HepG2 (cell line): ENCODE data around the gene ZNF217. TPM values are rescaled to one million over a fixed set of nuclear protein-coding genes. Genes with fewer than 3 reads are reported as not detected.

Source experiments
- ARNT ChIP-seq: fragments of 450-650 bp; IDR thresholded peaks from 2 replicates; pipeline ENCODE4 v1.6.1; 2017
- ATAD3A ChIP-seq: sonication (generic); formaldehyde crosslinking; IDR thresholded peaks from 2 replicates; pipeline ENCODE4 v1.4.0; 2020; ENCODE audit warnings: missing genetic modification reagents
- ATF1 ChIP-seq: IDR thresholded peaks from 2 replicates; pipeline ENCODE4 v1.6.1; 2016; ENCODE audit warnings: mild to moderate bottlenecking, control low read depth
- ESRRA ChIP-seq: sonication (generic); formaldehyde crosslinking; IDR thresholded peaks from 2 replicates; pipeline ENCODE4 v1.5.1; 2020; ENCODE audit warnings: mild to moderate bottlenecking, low read depth, missing genetic modification reagents
- FOXK2 ChIP-seq: fragments of 450-650 bp; IDR thresholded peaks from 2 replicates; pipeline ENCODE4 v1.6.1; 2016
- HOXD1 ChIP-seq: sonication (generic); formaldehyde crosslinking; IDR thresholded peaks from 2 replicates; pipeline ENCODE4 v1.5.0; 2020; ENCODE audit warnings: missing genetic modification reagents
- MED8 ChIP-seq: sonication (generic); formaldehyde crosslinking; IDR thresholded peaks from 2 replicates; pipeline ENCODE4 v1.8.1; 2023; ENCODE audit warnings: mild to moderate bottlenecking, missing genetic modification reagents; ENCODE audit not compliant: insufficient replicate concordance
- POLR2A ChIP-seq, 2 experiments: IDR thresholded peaks; 2 replicates each; pipeline ENCODE4 v1.6.1; 2011; ENCODE audit warnings: low read depth in 2 of 2, low read length in 2 of 2, mild to moderate bottlenecking in 1 of 2, moderate library complexity in 1 of 2; ENCODE audit not compliant: insufficient read depth in 1 of 2
- POLR2G ChIP-seq: fragments of 200-400 bp; formaldehyde crosslinking; IDR thresholded peaks from 2 replicates; pipeline ENCODE4 v1.6.1; 2018; ENCODE audit warnings: mild to moderate bottlenecking, low read depth, low read length, moderate library complexity
- ZNF282 ChIP-seq: fragments of 450-650 bp; IDR thresholded peaks from 2 replicates; pipeline ENCODE4 v1.6.1; 2018; ENCODE audit not compliant: partially characterized antibody
- ZNF431 ChIP-seq: sonication (generic); formaldehyde crosslinking; IDR thresholded peaks from 2 replicates; pipeline ENCODE4 v1.9.0; 2022; ENCODE audit warnings: missing genetic modification reagents, low read depth, mild to moderate bottlenecking, borderline replicate concordance
- ZNF44 ChIP-seq: sonication (generic); formaldehyde crosslinking; IDR thresholded peaks from 2 replicates; pipeline ENCODE4 v1.5.1; 2020; ENCODE audit warnings: mild to moderate bottlenecking, missing genetic modification reagents
- ZNF484 ChIP-seq: sonication (generic); formaldehyde crosslinking; IDR thresholded peaks from 2 replicates; pipeline ENCODE4 v1.5.1; 2020; ENCODE audit warnings: mild to moderate bottlenecking, low read depth, missing genetic modification reagents, borderline replicate concordance
- ZNF496 ChIP-seq: sonication (generic); formaldehyde crosslinking; IDR thresholded peaks from 2 replicates; pipeline ENCODE4 v1.8.1; 2023; ENCODE audit warnings: mild to moderate bottlenecking, moderate library complexity, missing genetic modification reagents; ENCODE audit not compliant: insufficient replicate concordance
- polyA plus RNA-seq, 8 experiments: library from polyadenylated mRNA; depleted of rRNA in 3 of 8; stranded (reverse) in 7 of 8; unstranded in 1 of 8; fragments of >200 nt; fragmentation: Illumina TruSeq in 4 of 8; extraction: Trizol in 4 of 8; gene quantifications; 2 replicates each; pipeline versions ENCODE4 v1.2.1 to v1.2.3, GENCODE V29; 2011 to 2016; ENCODE audit warnings: low read depth in 4 of 8, missing spikeins in 1 of 8, mixed read lengths in 1 of 8; ENCODE audit not compliant: insufficient read depth in 1 of 8
- total RNA-seq, 5 experiments: library from RNA; depleted of rRNA; stranded (reverse); fragments of >200 nt; fragmentation: Illumina TruSeq; extraction: Trizol; gene quantifications; 2 replicates each; pipeline ENCODE4 v1.2.3, GENCODE V29; 2016; ENCODE audit warnings: low read depth in 1 of 5
- TF ChIP-seq, protein P1 (sequence below): sonication (generic); formaldehyde crosslinking; IDR thresholded peaks from 2 replicates; pipeline ENCODE4 v1.4.0; 2020; ENCODE audit warnings: missing genetic modification reagents
- TF ChIP-seq, protein P2 (sequence below): sonication (generic); formaldehyde crosslinking; IDR thresholded peaks from 2 replicates; pipeline ENCODE4 v1.4.0; 2020; ENCODE audit warnings: low read depth, missing genetic modification reagents
- TF ChIP-seq, protein P3 (sequence below): sonication (generic); formaldehyde crosslinking; IDR thresholded peaks from 2 replicates; pipeline ENCODE4 v1.5.1; 2020; ENCODE audit warnings: mild to moderate bottlenecking, missing genetic modification reagents, moderate library complexity

Gene ZNF217
- total and polyA plus RNA-seq, 2 of the 13 experiments (the other 11 are each of a cell fraction or from before 2014, with no cell fraction given): 22.3 to 29.8 TPM

DNA sequence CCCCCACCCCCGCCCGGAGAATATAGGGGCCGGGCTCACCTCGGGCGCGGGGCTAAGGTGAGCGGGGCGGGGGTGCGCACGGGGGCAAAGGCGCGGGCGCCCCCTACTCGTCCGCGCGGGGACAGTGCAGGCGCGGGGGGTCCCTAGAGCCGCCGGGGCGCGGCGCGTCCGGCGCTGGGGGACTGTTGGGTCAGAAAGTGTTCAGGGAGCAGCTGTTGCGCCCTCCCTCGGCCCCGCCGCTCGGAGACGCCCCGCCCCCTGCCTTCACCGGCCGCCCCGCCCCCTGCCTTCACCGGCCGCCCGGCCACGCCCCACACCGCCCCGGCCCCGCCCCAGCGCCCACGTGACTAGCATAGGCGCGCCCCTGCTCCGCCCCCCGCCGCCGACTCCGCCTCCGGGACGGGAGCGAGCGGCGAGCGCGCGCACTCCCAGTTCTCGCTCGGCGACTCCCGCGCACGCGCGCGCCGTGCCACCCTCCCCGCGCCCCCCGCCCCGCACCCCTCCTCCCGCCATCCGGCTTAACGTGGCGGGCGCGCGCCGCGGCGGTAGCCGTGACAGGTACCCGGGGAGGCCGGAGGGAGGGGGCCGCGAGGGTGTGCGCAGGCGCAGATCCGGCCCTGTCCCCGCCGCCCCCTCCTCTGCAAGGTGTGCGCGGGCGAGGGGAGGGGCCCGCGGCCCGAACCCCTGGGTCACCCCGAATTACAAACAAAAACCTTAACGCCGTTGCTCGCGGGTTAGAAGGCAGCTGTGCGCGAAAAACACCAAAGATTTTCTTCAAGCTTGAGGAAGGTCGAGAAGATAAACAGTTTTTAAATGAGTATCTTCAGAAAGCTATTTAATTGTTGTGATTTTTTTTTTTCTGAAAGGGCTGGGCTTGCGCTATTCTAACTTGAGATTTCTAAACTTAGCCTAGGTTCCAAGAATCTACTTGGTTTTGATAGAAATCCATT, 704 bp upstream of the ZNF217 start (continued):
- TF ChIP-seq, protein P1, sequence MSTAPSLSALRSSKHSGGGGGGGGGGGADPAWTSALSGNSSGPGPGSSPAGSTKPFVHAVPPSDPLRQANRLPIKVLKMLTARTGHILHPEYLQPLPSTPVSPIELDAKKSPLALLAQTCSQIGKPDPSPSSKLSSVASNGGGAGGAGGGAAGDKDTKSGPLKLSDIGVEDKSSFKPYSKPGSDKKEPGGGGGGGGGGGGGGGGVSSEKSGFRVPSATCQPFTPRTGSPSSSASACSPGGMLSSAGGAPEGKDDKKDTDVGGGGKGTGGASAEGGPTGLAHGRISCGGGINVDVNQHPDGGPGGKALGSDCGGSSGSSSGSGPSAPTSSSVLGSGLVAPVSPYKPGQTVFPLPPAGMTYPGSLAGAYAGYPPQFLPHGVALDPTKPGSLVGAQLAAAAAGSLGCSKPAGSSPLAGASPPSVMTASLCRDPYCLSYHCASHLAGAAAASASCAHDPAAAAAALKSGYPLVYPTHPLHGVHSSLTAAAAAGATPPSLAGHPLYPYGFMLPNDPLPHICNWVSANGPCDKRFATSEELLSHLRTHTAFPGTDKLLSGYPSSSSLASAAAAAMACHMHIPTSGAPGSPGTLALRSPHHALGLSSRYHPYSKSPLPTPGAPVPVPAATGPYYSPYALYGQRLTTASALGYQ (CRISPR knock-in tag): no peak; the same call in 1 of the 2 replicates
- TF ChIP-seq POLR2G: peak; percentile 84
- TF ChIP-seq ZNF44 (CRISPR knock-in tag): peak; percentile 43; the same call in 1 of the 2 replicates
- no peak for TF ChIP-seq ZNF484 (CRISPR knock-in tag)
- TF ChIP-seq ARNT: no peak
- peak; percentile 40; the same call in 1 of the 2 replicates for TF ChIP-seq ESRRA (CRISPR knock-in tag)
- TF ChIP-seq POLR2A (IDR thresholded peaks at IDR 0.05; ENCODE audit: insufficient read depth in 1 of 2, low read depth in 2 of 2, low read length in 2 of 2): peak; percentile 52 to 60
- no peak for TF ChIP-seq ATF1 (CRISPR knock-in tag)
- TF ChIP-seq, protein P2, sequence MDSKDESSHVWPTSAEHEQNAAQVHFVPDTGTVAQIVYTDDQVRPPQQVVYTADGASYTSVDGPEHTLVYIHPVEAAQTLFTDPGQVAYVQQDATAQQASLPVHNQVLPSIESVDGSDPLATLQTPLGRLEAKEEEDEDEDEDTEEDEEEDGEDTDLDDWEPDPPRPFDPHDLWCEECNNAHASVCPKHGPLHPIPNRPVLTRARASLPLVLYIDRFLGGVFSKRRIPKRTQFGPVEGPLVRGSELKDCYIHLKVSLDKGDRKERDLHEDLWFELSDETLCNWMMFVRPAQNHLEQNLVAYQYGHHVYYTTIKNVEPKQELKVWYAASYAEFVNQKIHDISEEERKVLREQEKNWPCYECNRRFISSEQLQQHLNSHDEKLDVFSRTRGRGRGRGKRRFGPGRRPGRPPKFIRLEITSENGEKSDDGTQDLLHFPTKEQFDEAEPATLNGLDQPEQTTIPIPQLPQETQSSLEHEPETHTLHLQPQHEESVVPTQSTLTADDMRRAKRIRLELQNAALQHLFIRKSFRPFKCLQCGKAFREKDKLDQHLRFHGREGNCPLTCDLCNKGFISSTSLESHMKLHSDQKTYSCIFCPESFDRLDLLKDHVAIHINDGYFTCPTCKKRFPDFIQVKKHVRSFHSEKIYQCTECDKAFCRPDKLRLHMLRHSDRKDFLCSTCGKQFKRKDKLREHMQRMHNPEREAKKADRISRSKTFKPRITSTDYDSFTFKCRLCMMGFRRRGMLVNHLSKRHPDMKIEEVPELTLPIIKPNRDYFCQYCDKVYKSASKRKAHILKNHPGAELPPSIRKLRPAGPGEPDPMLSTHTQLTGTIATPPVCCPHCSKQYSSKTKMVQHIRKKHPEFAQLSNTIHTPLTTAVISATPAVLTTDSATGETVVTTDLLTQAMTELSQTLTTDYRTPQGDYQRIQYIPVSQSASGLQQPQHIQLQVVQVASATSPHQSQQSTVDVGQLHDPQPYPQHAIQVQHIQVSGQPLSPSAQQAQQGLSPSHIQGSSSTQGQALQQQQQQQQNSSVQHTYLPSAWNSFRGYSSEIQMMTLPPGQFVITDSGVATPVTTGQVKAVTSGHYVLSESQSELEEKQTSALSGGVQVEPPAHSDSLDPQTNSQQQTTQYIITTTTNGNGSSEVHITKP (CRISPR knock-in tag): no peak
- 0 out of 2 replicates have a peak, but pooled peaks have one; percentile 45 for TF ChIP-seq HOXD1 (CRISPR knock-in tag)
- TF ChIP-seq, protein P3, sequence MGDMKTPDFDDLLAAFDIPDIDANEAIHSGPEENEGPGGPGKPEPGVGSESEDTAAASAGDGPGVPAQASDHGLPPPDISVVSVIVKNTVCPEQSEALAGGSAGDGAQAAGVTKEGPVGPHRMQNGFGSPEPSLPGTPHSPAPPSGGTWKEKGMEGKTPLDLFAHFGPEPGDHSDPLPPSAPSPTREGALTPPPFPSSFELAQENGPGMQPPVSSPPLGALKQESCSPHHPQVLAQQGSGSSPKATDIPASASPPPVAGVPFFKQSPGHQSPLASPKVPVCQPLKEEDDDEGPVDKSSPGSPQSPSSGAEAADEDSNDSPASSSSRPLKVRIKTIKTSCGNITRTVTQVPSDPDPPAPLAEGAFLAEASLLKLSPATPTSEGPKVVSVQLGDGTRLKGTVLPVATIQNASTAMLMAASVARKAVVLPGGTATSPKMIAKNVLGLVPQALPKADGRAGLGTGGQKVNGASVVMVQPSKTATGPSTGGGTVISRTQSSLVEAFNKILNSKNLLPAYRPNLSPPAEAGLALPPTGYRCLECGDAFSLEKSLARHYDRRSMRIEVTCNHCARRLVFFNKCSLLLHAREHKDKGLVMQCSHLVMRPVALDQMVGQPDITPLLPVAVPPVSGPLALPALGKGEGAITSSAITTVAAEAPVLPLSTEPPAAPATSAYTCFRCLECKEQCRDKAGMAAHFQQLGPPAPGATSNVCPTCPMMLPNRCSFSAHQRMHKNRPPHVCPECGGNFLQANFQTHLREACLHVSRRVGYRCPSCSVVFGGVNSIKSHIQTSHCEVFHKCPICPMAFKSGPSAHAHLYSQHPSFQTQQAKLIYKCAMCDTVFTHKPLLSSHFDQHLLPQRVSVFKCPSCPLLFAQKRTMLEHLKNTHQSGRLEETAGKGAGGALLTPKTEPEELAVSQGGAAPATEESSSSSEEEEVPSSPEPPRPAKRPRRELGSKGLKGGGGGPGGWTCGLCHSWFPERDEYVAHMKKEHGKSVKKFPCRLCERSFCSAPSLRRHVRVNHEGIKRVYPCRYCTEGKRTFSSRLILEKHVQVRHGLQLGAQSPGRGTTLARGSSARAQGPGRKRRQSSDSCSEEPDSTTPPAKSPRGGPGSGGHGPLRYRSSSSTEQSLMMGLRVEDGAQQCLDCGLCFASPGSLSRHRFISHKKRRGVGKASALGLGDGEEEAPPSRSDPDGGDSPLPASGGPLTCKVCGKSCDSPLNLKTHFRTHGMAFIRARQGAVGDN (CRISPR knock-in tag): peak; percentile 79
- no peak for TF ChIP-seq ZNF496 (CRISPR knock-in tag)
- TF ChIP-seq ZNF282: no peak
- no peak for TF ChIP-seq FOXK2
- no peak for TF ChIP-seq ATAD3A (CRISPR knock-in tag)
- peak; percentile 32 for TF ChIP-seq MED8
- peak; percentile 67; the same call in 1 of the 2 replicates for TF ChIP-seq ZNF431 (CRISPR knock-in tag)
